GM19324 (cell line): Measurements from ENCODE around the gene LY6G6D.

ENCODE experiments used
- ATAC-seq: cut with Tn5 transposase; IDR thresholded peaks from one replicate; pipeline ENCODE4 v1.9.1; 2021; ENCODE audit warnings: mild to moderate bottlenecking, moderate library complexity; ENCODE audit not compliant: unreplicated experiment, low FRiP score

Gene LY6G6D

GRCh38 chr6:31715022-31715958 is at the start of gene LY6G6D:
Gene LY6G6D (plus strand): TSS chr6:31715348. CDS start chr6:31715356, 8 bp downstream.
- ATAC-seq: no peak

- ATAC-seq: peak; percentile 85
Measured at GRCh38 chr6:31665501-31666336, 49.4 kb upstream of the LY6G6D start, which contains the start of gene CSNK2B. Gene CSNK2B (plus strand): TSS chr6:31666080. CDS start chr6:31666832, 752 bp downstream.

GRCh38 chr6:31666337-31666965 is 48.7 kb upstream of the LY6G6D start:
- no peak for ATAC-seq

GRCh38 chr6:31669676-31670075 is 45.5 kb upstream of the LY6G6D start, which contains the start of gene LY6G5B:
Gene LY6G5B (plus strand): TSS chr6:31669976. CDS start chr6:31670951, 975 bp downstream.
- no peak for ATAC-seq

GRCh38 chr6:31676322-31676903 is 38.7 kb upstream of the LY6G6D start:
- ATAC-seq: no peak

- ATAC-seq: no peak
Measured at GRCh38 chr6:31676904-31677303, 38.2 kb upstream of the LY6G6D start.

- ATAC-seq: no peak
Measured at GRCh38 chr6:31677955-31678354, 37.2 kb upstream of the LY6G6D start.

- no peak for ATAC-seq
Measured at GRCh38 chr6:31680226-31681134, 34.7 kb upstream of the LY6G6D start, which contains the start of gene LY6G5C. Gene LY6G5C (minus strand): TSS chr6:31681067. CDS start chr6:31680373, 694 bp downstream.

GRCh38 chr6:31681135-31681671 is 33.9 kb upstream of the LY6G6D start:
- no peak for ATAC-seq

- ATAC-seq: no peak
Measured at GRCh38 chr6:31683591-31683990, 31.6 kb upstream of the LY6G6D start.

- ATAC-seq: no peak
Measured at GRCh38 chr6:31686483-31686882, 28.7 kb upstream of the LY6G6D start.

- ATAC-seq: no peak
Measured at GRCh38 chr6:31687321-31687720, 27.8 kb upstream of the LY6G6D start.

GRCh38 chr6:31687860-31688693 is 27.1 kb upstream of the LY6G6D start:
- ATAC-seq: no peak

GRCh38 chr6:31689249-31690110 is 25.7 kb upstream of the LY6G6D start:
- no peak for ATAC-seq

GRCh38 chr6:31690231-31691077 is 24.7 kb upstream of the LY6G6D start:
- no peak for ATAC-seq

GRCh38 chr6:31691078-31691463 is 24.1 kb upstream of the LY6G6D start:
- ATAC-seq: no peak
